WTC11 (cell line): Measurements from ENCODE around the gene MORC1. TPM values are rescaled to one million over a fixed set of nuclear protein-coding genes. Genes with fewer than 3 reads are reported as not detected.

Experiments used
- ATAC-seq: fragments of 200-7000 bp; cut with Tn5 transposase; 2 replicates; pipeline ENCODE4 v1.10.0; 2021; ENCODE audit warnings: mild to moderate bottlenecking, moderate library complexity
- CTCF ChIA-PET: fragments of 300-600 bp; sonication (Branson Sonifier 250); formaldehyde crosslinking; loops from one replicate; lab custom pipeline; 2021; ENCODE audit warnings: antibody characterized with exemption; lab: Charles Lee
- POLR2A ChIA-PET: fragments of 350-600 bp; sonication (Branson Sonifier 250); formaldehyde crosslinking; loops from one replicate; lab custom pipeline; 2021; ENCODE audit warnings: antibody characterized with exemption; lab: Charles Lee
- DNase-seq: peaks from one replicate; pipeline ENCODE4 v3.0.0; 2021; ENCODE audit warnings: low spot score
- H3K27ac Mint-ChIP-seq: 2 replicates; pipeline ENCODE4 v1.8.0; 2021; ENCODE audit warnings: mixed read lengths
- H3K27me3 Mint-ChIP-seq: 2 replicates; pipeline ENCODE4 v1.8.0; 2021; ENCODE audit warnings: low read depth, mild to moderate bottlenecking, moderate library complexity, mixed read lengths
- H3K36me3 Mint-ChIP-seq: 2 replicates; pipeline ENCODE4 v1.8.0; 2021; ENCODE audit warnings: mixed read lengths
- H3K4me1 Mint-ChIP-seq: 2 replicates; pipeline ENCODE4 v1.8.0; 2022; ENCODE audit warnings: mixed read lengths
- H3K4me3 Mint-ChIP-seq: 2 replicates; pipeline ENCODE4 v1.8.0; 2021; ENCODE audit warnings: mild to moderate bottlenecking, moderate library complexity, mixed read lengths
- H3K9me3 Mint-ChIP-seq: 2 replicates; pipeline ENCODE4 v1.8.0; 2021; ENCODE audit warnings: mixed read lengths
- ELF4 ChIP-seq: sonication (generic); formaldehyde crosslinking; IDR thresholded peaks from 2 replicates; pipeline ENCODE4 v1.8.1; 2022; ENCODE audit warnings: low read depth, mild to moderate bottlenecking, moderate library complexity, missing genetic modification reagents
- GRHL2 ChIP-seq: fragments of 250-450 bp; sonication (Bioruptor Pico); IDR thresholded peaks from 2 replicates; pipeline ENCODE4 v1.8.0; 2022; ENCODE audit warnings: mild to moderate bottlenecking, moderate library complexity; ENCODE audit not compliant: insufficient replicate concordance, severe bottlenecking
- JAZF1 ChIP-seq: fragments of 250-450 bp; sonication (Bioruptor Pico); IDR thresholded peaks from 2 replicates; pipeline ENCODE4 v1.9.0; 2021; ENCODE audit warnings: moderate library complexity, mild to moderate bottlenecking, inconsistent platforms
- MXD4 ChIP-seq: fragments of 250-450 bp; sonication (Bioruptor Pico); IDR thresholded peaks from 2 replicates; pipeline ENCODE4 v1.8.0; 2021; ENCODE audit warnings: mild to moderate bottlenecking, moderate library complexity, borderline replicate concordance
- NR3C1 ChIP-seq: sonication (generic); formaldehyde crosslinking; conservative IDR thresholded peaks from 2 replicates; pipeline ENCODE4 v1.8.1; 2023; ENCODE audit warnings: low read depth, mild to moderate bottlenecking, missing genetic modification reagents
- PRRX2 ChIP-seq: fragments of 250-450 bp; sonication (Bioruptor Pico); IDR thresholded peaks from 2 replicates; pipeline ENCODE4 v1.8.0; 2021; ENCODE audit warnings: mild to moderate bottlenecking
- TCF7 ChIP-seq: sonication (generic); formaldehyde crosslinking; IDR thresholded peaks from 2 replicates; pipeline ENCODE4 v1.8.0; 2022; ENCODE audit warnings: mild to moderate bottlenecking, low read depth, missing genetic modification reagents, moderate library complexity
- total RNA-seq: library from RNA; stranded (reverse); gene quantifications from 3 replicates; pipeline ENCODE4 v1.2.3, GENCODE V29; 2021
- TF ChIP-seq, protein P1 (sequence below): fragments of 200-600 bp; IDR thresholded peaks from 2 replicates; pipeline ENCODE4 v1.8.0; 2022; ENCODE audit warnings: antibody characterized with exemption
- TF ChIP-seq, protein P2 (sequence below): sonication (generic); formaldehyde crosslinking; IDR thresholded peaks from 2 replicates; pipeline ENCODE4 v1.8.0; 2022; ENCODE audit warnings: missing genetic modification reagents
- TF ChIP-seq, protein P3 (sequence below): sonication (generic); formaldehyde crosslinking; IDR thresholded peaks from 2 replicates; pipeline ENCODE4 v1.8.0; 2022; ENCODE audit warnings: mild to moderate bottlenecking, missing genetic modification reagents
- TF ChIP-seq, protein P4 (sequence below): fragments of 250-450 bp; sonication (Bioruptor Pico); IDR thresholded peaks from 2 replicates; pipeline ENCODE4 v2.1.2; 2022; ENCODE audit warnings: mild to moderate bottlenecking, moderate library complexity
- TF ChIP-seq, protein P5 (sequence below): fragments of 250-450 bp; sonication (Bioruptor Pico); IDR thresholded peaks from 2 replicates; pipeline ENCODE4 v1.8.0; 2021; ENCODE audit warnings: mild to moderate bottlenecking
- TF ChIP-seq, protein P6 (sequence below): sonication (generic); formaldehyde crosslinking; IDR thresholded peaks from 2 replicates; pipeline ENCODE4 v1.8.1; 2023; ENCODE audit warnings: mild to moderate bottlenecking, missing genetic modification reagents, moderate library complexity

The MORC1 gene
- total RNA-seq, 1 experiment from 2014 or later, result not detected

DNA sequence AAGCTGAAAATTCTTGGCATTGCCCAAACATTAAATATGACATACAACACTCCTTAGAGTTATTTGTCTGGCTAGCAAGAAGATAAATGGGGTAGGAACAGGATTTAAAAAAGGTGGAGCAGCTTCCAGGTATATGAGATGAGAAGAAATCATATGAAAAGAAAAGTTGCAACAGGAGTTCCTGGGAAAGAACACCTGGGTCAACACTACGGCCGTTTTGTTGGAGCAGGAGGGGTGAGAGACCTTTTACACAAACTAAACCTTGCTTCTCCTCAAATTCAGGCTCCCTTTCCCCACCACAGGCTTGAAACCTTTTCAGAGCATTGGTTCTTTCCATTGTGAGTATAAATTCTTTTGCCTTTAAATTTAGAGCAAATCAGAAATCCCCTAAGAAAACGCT is 145.5 kb downstream of the MORC1 start (continued):
- TF ChIP-seq, protein P1, sequence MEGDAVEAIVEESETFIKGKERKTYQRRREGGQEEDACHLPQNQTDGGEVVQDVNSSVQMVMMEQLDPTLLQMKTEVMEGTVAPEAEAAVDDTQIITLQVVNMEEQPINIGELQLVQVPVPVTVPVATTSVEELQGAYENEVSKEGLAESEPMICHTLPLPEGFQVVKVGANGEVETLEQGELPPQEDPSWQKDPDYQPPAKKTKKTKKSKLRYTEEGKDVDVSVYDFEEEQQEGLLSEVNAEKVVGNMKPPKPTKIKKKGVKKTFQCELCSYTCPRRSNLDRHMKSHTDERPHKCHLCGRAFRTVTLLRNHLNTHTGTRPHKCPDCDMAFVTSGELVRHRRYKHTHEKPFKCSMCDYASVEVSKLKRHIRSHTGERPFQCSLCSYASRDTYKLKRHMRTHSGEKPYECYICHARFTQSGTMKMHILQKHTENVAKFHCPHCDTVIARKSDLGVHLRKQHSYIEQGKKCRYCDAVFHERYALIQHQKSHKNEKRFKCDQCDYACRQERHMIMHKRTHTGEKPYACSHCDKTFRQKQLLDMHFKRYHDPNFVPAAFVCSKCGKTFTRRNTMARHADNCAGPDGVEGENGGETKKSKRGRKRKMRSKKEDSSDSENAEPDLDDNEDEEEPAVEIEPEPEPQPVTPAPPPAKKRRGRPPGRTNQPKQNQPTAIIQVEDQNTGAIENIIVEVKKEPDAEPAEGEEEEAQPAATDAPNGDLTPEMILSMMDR, result no peak
- TF ChIP-seq, protein P2, sequence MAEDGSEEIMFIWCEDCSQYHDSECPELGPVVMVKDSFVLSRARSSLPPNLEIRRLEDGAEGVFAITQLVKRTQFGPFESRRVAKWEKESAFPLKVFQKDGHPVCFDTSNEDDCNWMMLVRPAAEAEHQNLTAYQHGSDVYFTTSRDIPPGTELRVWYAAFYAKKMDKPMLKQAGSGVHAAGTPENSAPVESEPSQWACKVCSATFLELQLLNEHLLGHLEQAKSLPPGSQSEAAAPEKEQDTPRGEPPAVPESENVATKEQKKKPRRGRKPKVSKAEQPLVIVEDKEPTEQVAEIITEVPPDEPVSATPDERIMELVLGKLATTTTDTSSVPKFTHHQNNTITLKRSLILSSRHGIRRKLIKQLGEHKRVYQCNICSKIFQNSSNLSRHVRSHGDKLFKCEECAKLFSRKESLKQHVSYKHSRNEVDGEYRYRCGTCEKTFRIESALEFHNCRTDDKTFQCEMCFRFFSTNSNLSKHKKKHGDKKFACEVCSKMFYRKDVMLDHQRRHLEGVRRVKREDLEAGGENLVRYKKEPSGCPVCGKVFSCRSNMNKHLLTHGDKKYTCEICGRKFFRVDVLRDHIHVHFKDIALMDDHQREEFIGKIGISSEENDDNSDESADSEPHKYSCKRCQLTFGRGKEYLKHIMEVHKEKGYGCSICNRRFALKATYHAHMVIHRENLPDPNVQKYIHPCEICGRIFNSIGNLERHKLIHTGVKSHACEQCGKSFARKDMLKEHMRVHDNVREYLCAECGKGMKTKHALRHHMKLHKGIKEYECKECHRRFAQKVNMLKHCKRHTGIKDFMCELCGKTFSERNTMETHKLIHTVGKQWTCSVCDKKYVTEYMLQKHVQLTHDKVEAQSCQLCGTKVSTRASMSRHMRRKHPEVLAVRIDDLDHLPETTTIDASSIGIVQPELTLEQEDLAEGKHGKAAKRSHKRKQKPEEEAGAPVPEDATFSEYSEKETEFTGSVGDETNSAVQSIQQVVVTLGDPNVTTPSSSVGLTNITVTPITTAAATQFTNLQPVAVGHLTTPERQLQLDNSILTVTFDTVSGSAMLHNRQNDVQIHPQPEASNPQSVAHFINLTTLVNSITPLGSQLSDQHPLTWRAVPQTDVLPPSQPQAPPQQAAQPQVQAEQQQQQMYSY, result no peak
- TF ChIP-seq NR3C1, result no peak
- TF ChIP-seq JAZF1 (CRISPR knock-in tag), result no peak

DNA sequence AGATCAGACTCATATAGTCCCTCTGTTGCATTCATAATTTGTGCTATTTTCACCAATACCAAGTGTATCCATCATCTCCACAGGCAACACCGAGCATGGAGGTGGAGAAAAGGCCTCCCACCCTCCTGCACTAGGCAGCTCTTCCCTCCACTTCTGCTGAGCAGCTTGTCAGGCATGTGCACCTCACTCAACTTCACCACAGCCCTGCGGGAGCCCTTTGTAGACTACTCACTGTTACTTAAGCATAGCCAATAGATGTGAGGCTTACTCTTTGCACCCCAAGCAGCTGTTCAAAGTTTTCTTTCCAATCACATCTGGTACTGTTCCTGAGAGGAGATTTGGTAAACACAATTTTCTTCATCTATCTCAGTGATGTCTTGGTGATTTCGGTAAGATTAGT is 147.4 kb downstream of the MORC1 start:
- TF ChIP-seq GRHL2, result no peak
- TF ChIP-seq, protein P3, sequence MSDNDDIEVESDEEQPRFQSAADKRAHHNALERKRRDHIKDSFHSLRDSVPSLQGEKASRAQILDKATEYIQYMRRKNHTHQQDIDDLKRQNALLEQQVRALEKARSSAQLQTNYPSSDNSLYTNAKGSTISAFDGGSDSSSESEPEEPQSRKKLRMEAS (CRISPR knock-in tag), result no peak
- Mint-ChIP-seq H3K9me3 (no peaks in the 10 kb centered on the region), H3K4me3 (no peak overlapping the region), H3K27me3 (no peaks in the 10 kb centered on the region), H3K4me1 (0 out of 2 replicates have a peak, but pooled peaks cover 3% of the 10 kb centered on the region), H3K36me3 (no peaks in the 10 kb centered on the region), H3K27ac (no peak overlapping the region)
- ChIA-PET POLR2A (no interaction called here), CTCF (interaction anchor here (0.5 to 1.7 kb wide), 2 partner anchors 53 to 1192 kb away, joined by 4 to 5 read pairs; no protein-coding TSS in a partner anchor)
- peak; percentile 82 for ATAC-seq
- no peak for DNase-seq

DNA sequence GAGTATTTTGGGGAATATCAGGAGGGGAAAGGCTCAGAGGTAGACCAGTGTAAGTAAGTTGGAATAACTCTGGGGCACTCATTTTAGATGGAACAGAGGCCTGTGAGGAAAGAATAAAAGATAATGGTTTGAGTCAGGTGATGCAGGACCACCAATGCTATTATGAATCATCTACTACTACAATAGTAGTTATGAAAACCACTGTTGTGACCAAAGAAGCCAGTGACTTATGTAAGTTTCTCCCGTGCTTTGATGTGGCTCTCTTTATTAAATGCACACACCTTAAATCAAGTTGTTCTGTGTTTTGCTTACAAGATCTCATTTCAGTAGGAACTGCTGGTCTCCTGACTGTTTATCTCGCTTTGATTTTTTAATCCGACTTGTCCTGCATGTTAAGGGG is 151.2 kb downstream of the MORC1 start:
- Mint-ChIP-seq H3K36me3 (no peaks in the 10 kb centered on the region), H3K27me3 (no peaks in the 10 kb centered on the region), H3K27ac (no peak overlapping the region), H3K4me1 (0 out of 2 replicates have a peak, but pooled peaks cover 3% of the 10 kb centered on the region), H3K9me3 (no peaks in the 10 kb centered on the region), H3K4me3 (no peak overlapping the region)
- CTCF ChIA-PET, result no interaction called here
- TF ChIP-seq ELF4 (CRISPR knock-in tag), result no peak
- DNase-seq (no peak), ATAC-seq (no peak)
- POLR2A ChIA-PET, result no interaction called here

DNA sequence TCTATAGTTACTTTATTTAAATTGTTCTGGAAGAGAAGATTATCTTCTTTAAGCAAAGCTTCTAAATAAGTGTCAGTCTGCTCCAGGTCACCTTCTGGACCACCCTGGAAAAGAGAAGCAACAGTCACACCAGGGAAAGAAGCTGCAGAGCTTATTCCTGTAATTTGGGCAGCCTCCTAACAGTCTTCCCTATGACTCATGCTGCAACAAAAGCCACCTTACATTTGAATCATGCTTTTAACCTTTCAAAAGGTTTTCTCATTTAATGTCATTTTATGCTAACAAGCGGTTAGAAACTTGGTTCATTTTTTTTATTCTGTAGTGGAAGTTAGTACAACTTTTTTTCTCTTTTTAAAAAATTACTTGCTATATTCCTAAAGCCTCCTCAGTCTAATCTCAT is 158.9 kb downstream of the MORC1 start:
- H3K4me1 Mint-ChIP-seq, result peaks cover 9% of the 10 kb centered on the region
- POLR2A ChIA-PET, result no interaction called here
- no peaks in the 10 kb centered on the region for H3K9me3 Mint-ChIP-seq
- no peaks in the 10 kb centered on the region for H3K27me3 Mint-ChIP-seq
- CTCF ChIA-PET, result interaction anchor here (1.1 kb wide), 1 partner anchor 65 kb away, joined by 5 read pairs; no protein-coding TSS in a partner anchor
- no peaks in the 10 kb centered on the region for H3K36me3 Mint-ChIP-seq
- H3K4me3 Mint-ChIP-seq, result no peak overlapping the region
- ATAC-seq, result peak; percentile 55; the same call in 1 of the 2 replicates
- H3K27ac Mint-ChIP-seq, result no peak overlapping the region
- no peak for DNase-seq
- TF ChIP-seq, protein P4, sequence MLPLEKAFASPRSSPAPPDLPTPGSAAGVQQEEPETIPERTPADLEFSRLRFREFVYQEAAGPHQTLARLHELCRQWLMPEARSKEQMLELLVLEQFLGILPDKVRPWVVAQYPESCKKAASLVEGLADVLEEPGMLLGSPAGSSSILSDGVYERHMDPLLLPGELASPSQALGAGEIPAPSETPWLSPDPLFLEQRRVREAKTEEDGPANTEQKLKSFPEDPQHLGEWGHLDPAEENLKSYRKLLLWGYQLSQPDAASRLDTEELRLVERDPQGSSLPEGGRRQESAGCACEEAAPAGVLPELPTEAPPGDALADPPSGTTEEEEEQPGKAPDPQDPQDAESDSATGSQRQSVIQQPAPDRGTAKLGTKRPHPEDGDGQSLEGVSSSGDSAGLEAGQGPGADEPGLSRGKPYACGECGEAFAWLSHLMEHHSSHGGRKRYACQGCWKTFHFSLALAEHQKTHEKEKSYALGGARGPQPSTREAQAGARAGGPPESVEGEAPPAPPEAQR (CRISPR knock-in tag), result no peak
- TF ChIP-seq, protein P5, sequence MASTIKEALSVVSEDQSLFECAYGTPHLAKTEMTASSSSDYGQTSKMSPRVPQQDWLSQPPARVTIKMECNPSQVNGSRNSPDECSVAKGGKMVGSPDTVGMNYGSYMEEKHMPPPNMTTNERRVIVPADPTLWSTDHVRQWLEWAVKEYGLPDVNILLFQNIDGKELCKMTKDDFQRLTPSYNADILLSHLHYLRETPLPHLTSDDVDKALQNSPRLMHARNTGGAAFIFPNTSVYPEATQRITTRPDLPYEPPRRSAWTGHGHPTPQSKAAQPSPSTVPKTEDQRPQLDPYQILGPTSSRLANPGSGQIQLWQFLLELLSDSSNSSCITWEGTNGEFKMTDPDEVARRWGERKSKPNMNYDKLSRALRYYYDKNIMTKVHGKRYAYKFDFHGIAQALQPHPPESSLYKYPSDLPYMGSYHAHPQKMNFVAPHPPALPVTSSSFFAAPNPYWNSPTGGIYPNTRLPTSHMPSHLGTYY (CRISPR knock-in tag), result no peak
- TF ChIP-seq PRRX2, result no peak
- TF ChIP-seq, protein P3 (CRISPR knock-in tag), result no peak
- TF ChIP-seq TCF7, result no peak
- TF ChIP-seq, protein P6, sequence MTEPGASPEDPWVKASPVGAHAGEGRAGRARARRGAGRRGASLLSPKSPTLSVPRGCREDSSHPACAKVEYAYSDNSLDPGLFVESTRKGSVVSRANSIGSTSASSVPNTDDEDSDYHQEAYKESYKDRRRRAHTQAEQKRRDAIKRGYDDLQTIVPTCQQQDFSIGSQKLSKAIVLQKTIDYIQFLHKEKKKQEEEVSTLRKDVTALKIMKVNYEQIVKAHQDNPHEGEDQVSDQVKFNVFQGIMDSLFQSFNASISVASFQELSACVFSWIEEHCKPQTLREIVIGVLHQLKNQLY (CRISPR knock-in tag), result no peak
- no peak for TF ChIP-seq MXD4 (CRISPR knock-in tag)
